SK-N-MC (cell line): ENCODE results near the gene NUMB.

Source experiments
- EZH2 ChIP-seq: fragments of 200-600 bp; sonication (generic); IDR thresholded peaks from one replicate; pipeline ENCODE4 v1.6.1; 2017; ENCODE audit warnings: antibody characterized with exemption
- POLR2AphosphoS5 ChIP-seq: IDR thresholded peaks from 2 replicates; pipeline ENCODE4 v1.6.1; 2012; ENCODE audit warnings: mild to moderate bottlenecking, low read depth, low read length, borderline replicate concordance

GRCh38 chr14:73264080-73264884 lies 194.1 kb downstream of the NUMB start:
- TF ChIP-seq EZH2 (no peak), POLR2AphosphoS5 (no peak)
